H1 (cell line): ENCODE measurements around the gene PTGFR. TPM values are rescaled to one million over a fixed set of nuclear protein-coding genes. Genes with fewer than 3 reads are reported as not detected.

ENCODE experiments used
- ASH2L ChIP-seq: fragments of 200-600, 300-600 bp; sonication (generic); IDR thresholded peaks from one replicate; pipeline ENCODE4 v1.7.1; 2017; ENCODE audit warnings: low read length
- CHD1 ChIP-seq: IDR thresholded peaks from 2 replicates; pipeline ENCODE4 v1.6.1; 2012; ENCODE audit warnings: low read depth, low read length, improper control_type of control experiment
- GABPA ChIP-seq: IDR thresholded peaks from 2 replicates; pipeline ENCODE4 v1.6.1; 2011; ENCODE audit warnings: mild to moderate bottlenecking, low read length, moderate library complexity, borderline replicate concordance; ENCODE audit not compliant: insufficient read depth
- NANOG ChIP-seq: IDR thresholded peaks from 2 replicates; pipeline ENCODE4 v1.6.1; 2011; ENCODE audit warnings: low read length, low read depth, mild to moderate bottlenecking, inconsistent platforms; ENCODE audit not compliant: insufficient read depth, poor library complexity, severe bottlenecking
- POLR2AphosphoS5 ChIP-seq: IDR thresholded peaks from 2 replicates; pipeline ENCODE4 v1.6.1; 2011; ENCODE audit warnings: low read depth, low read length
- POU5F1 ChIP-seq: IDR thresholded peaks from 2 replicates; pipeline ENCODE4 v1.6.1; 2011; ENCODE audit warnings: low read depth, mild to moderate bottlenecking, low read length, moderate library complexity
- polyA plus RNA-seq, 7 experiments: library from polyadenylated mRNA; depleted of rRNA in 3 of 7; stranded (reverse) in 5 of 7; unstranded in 2 of 7; fragments of >200 nt in 5 of 7; fragments of 200-250 nt in 2 of 7; gene quantifications; 1 replicate in 5 of 7; 2 replicates in 1 of 7; 4 replicates in 1 of 7; pipeline versions ENCODE4 v1.2.1 to v1.2.3, GENCODE V29; 2011 to 2013; ENCODE audit warnings: missing spikeins in 2 of 7, mixed read lengths in 2 of 7
- total RNA-seq: library from RNA; stranded (reverse); fragmentation: NEBNext Ultra II Directional; extraction: Animal tissue kit (Norgen Biotek cat#: 25700); gene quantifications from 2 replicates; pipeline ENCODE4 v1.2.1, GENCODE V29; 2021

PTGFR gene
- total and polyA plus RNA-seq, 2 of the 8 experiments (the other 6 are each of a cell fraction or from before 2014, with no cell fraction given): 0.02 TPM; not detected in 1

DNA sequence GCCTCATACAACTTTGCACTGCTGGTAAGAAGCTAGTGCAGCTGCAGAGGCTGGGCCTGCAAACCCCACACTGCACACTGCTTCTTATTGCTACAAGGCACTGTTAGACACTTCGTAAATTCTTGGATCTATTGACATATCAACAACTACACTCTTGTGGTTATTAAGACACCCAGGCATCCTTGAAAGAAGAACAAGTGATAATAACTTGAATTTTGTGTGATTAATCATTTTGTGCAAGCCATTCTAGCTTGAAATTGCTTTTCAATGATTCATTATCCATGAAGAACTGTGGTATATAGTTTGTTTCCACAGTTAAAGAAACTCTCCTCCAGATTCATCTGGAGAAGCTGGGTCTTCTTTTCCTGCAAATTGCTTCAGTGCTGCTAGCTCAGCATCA is 95.8 kb downstream of the PTGFR start (continued):
- TF ChIP-seq NANOG (no peak), POLR2AphosphoS5 (no peak), GABPA (no peak), ASH2L (no peak), CHD1 (no peak), POU5F1 (no peak)
